Activated CD4-positive, alpha-beta T cell treated with anti-CD3 and anti-CD28 coated beads, Interleukin-2, amount 50 U/mL, for 16 hours (primary cell): Measurements from ENCODE around the gene BNIPL.
A peak's percentile ranks its signal among the peaks of the same experiment; 100 is the strongest.

Source experiments
- DNase-seq: peaks from one replicate; pipeline ENCODE4 v3.0.0-alpha.2; 2020

The BNIPL gene, protein sequence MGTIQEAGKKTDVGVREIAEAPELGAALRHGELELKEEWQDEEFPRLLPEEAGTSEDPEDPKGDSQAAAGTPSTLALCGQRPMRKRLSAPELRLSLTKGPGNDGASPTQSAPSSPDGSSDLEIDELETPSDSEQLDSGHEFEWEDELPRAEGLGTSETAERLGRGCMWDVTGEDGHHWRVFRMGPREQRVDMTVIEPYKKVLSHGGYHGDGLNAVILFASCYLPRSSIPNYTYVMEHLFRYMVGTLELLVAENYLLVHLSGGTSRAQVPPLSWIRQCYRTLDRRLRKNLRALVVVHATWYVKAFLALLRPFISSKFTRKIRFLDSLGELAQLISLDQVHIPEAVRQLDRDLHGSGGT

DNA sequence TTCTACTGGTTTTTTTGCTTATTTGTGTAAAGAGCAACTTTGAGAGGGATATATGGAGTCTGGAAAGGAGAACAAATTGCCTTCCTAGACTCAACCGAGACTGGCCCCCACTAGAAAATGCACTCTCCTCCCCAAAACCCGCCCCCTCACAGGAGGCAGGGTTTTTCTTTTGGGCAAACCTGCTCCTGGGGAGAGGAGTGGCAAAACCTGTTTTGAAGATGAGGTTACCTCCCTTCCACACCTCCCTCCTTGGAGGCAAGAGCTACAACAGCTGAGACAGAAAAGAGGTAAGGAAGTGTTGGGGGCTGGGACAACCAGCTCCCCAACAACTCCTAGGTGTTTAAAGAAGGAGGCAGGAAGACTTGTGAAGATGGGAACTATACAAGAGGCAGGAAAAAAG lies at the start of gene BNIPL:
Gene BNIPL, plus strand, starts transcription at position 231 of the 400 bp plus-strand sequence. Its CDS starts 140 bp downstream, at position 371.
- DNase-seq, result no peak

GRCh38 chr1:150987924-150988323 lies 48.5 kb upstream of the BNIPL start:
- DNase-seq, result no peak

- DNase-seq, result no peak
These were observed 43.8 kb upstream of the BNIPL start for GRCh38 chr1:150992626-150993025.

DNA sequence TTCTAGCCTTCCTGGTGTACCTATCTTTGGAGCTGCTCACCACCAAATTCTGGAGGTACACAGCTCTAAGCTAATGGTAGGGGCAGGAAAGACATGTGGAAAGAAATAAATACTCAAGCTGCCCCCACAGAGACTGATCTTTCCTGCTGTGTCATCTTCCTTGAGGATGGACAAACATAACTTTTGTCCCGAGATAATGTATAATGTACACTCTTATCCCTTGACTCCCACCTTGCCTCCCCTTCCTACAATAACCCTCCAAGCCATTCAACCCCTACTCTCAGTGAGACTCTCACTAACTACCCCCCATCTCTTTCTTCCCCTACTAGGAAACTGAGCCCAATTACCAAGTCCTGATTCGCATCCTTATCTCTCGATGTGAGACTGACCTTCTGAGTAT lies 42.1 kb upstream of the BNIPL start:
- no peak for DNase-seq

DNA sequence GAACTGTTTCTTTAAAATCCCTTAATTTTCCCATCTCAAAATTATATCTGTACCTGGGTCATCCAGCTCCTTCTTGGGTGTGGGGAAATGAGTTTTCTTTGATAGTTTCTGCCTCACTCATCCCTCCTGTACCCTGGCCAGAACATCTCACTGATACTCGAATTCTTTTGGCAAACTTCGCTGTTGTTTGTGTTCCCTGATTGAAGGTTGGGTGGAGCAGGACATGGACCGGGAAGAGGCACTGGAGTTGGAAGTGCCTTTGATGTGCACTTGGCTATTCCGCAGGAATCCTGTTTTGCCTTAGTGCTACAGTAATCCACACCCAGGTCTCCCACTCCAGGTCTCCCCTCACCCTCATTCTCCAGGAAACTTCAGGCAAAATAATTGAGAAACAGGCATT lies 40.9 kb upstream of the BNIPL start:
- DNase-seq, result no peak

- DNase-seq, result peak; percentile 39
These were observed 40.5 kb upstream of the BNIPL start for GRCh38 chr1:150995896-150996295.

DNA sequence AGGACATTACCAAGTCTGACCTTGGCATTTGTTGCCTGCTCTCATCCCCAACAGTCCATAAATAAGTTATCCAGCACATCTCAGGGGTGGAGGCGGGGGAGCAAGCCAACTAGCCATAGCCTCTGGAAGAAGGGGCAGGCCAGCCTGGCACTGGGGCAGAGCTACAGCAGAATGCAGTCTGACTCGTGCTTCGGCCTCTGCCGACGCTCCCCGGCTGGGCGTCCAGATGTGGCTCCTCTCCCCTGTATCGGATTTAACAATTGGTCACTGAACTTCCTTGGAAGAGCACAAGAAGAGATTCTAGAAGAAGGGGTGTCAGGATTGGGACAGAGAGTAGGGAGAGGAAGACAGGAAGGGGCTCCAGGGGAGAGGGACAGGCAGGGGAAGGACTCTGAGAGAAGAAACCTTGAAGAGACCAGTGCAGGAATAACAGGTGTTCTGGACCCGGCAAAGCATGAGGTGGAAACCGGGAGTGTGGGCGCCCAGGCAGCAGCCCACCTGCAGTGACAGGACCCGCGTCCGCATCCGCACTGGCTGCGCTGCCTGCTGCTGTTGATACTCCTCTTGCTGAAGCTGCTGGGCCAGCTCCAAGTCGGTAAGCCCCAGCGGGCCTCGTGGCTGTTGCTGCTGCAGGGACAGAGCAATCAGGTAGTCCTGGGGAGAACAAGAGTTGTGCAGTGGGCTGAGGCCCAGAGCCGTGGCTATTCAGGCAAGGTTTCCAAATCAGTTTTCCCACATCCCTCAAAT lies 39.1 kb upstream of the BNIPL start:
- no peak for DNase-seq

DNA sequence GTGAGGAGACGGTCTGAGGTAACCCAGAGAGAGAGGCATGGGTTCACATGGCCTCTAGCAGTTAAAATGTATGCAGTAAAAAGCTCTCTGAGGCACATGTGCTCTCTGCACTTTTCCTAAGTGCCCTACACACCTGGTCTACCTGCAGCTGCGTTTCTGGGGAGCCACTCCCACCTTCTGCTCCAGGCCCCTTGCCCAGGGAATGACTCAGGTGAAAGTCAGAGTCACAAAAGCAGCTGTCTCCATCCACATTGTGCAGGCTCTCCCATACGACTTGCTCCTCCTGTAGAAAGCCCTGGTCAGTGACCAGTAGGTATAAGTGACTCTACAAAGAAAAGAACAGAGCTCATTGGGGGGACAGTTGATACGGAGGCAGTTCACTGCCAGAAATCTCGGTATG lies 38.4 kb upstream of the BNIPL start:
- DNase-seq, result no peak

GRCh38 chr1:150999051-150999674 lies 37.2 kb upstream of the BNIPL start:
- no peak for DNase-seq

- DNase-seq, result no peak
These were observed 36.5 kb upstream of the BNIPL start for GRCh38 chr1:150999926-151000325.

DNA sequence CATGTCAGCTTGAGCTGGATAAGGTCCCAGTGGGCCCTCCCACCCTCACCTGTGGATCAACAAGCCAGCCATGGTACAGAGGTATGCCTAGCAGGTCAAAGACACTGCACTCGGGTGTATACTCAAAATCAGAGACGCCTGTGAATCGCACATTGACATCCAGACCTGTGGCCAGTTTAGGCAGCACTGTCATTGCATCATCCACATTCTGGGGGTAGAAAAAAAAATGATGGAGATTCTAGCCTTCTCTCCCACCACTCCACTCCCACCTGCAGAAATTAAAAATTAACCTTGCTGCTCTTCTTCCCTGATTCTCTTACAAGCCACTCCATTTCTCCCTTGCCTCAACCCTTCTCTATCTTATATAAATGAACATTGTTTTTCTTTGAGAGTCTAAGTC lies 36.0 kb upstream of the BNIPL start:
- no peak for DNase-seq

DNA sequence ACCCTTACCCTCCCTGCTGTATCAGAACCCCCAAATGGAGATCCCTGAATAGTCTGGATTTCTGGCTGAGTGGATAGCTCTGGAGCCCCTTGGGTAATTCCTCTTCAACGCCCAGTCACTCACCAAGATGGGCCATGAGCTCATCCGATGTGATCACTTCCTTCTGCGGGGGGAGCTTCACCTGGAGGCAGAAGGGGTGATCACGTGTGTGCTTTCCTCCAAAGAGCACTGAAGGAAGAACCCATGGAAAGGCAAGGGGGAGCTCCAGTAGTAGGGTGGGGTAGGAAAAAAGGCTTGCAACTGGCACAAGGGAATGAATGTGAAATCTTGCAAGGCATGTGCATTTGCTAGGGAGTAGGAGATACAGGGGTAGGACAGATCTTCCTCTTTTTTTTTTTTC lies 34.8 kb upstream of the BNIPL start:
- no peak for DNase-seq

- DNase-seq, result no peak
These were observed 34.3 kb upstream of the BNIPL start for GRCh38 chr1:151002051-151002450.

DNA sequence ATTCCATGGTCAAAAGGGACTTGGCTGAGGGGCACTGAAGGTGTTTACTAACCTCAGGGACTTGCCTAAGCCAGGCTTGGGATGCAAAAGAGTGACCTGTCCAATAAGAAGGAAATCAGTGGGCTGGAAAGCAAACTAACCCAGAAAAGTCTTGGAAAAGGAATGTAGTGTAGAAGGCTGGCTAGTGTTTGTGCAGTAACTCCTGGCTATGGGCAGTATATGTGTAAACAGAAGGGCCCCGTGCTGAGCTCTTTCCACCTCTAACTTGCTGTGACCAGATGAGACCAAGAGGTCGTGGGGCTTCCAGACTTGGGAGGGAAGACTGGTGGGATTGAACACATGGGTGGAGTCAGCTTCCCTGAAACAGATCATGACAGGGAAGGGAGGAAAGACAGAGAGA lies 33.8 kb upstream of the BNIPL start:
- no peak for DNase-seq

DNA sequence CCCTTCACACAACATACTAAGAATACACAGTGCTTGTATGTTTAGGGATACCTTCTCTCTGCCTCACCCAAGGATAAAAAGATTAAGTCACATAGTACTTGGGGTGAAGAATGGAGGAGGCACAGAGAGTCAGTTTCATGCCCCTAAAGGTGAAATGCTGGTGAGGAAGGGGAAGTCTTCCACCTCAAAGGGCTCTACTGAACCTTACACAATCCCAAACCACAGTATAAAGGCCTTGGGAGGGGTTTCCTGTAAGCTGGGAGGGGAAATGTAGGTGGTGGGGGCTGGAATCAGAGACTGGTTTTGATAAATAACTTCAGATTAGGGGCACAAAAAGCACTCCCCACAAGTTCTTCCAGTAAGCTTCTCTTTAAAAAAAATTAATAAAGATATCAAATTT lies 33.2 kb upstream of the BNIPL start:
- DNase-seq, result no peak

DNA sequence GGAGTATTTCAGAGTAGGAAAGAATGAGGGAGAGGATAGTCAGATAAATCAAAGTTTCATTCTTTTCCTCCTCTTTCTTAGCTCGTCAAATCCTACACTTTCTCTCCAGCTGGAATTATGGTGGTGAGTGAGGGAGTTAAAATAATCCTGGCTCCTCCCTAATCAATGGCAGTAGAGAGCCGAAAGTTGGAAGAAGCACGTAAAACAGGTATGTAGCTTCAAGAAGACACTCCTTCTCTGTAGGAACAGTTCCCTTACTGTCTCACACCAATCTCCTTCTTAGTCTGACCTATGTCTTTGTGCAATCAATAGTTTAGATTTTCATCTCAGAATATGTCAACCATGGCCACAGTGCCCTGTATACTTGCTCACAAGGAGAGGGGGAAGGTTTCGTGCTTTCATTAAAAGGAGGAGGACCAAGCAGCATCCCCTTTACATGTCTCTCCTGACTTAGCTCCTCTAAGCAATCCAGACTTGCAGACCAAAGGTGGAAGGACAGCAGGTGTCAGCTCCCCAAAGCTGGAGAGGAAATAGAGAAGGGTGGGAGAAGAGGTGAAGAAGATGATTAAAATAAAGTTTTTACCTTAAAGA lies 30.6 kb upstream of the BNIPL start:
- DNase-seq, result no peak

DNA sequence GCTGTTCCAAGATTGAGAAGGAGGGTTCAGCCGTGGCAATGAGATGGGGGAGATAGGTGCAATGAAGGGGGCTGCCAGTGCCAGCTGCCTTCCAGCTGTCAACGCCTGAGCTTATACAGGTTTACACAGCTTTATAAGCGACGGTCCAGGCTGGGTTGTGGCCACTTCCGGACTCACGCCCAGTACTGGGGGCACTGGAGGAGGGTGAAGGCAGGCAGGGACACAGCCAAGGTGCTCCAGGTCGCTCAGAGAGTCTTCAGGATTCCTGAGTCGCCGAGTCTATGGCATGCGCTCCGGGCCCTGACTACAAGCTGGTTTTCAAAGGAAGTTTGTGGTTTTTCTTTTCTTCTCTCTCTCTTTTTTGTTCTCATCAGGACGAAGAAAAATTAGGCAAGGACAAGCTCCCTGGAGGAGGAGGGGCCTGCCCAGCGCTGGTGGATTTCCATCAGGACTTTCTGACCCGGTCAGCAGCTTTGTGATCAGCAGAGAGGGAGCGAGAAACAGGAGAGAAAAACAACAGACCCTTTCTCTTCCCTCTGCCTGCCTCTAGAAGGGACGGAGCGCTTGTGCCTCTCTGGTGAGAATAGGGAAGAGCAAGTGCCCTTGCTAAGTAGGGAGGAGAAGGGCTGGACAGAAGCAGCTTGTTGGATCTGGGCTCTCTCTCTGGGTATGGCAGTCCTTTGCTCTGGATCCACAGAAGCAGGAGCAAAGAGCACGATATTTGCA lies 29.9 kb upstream of the BNIPL start, which contains the start of gene MINDY1:
Gene MINDY1, minus strand, starts transcription at position 576 of the 726 bp plus-strand sequence. CDS start 4,285 bp downstream, outside the sequence.
- peak; percentile 57 for DNase-seq

DNA sequence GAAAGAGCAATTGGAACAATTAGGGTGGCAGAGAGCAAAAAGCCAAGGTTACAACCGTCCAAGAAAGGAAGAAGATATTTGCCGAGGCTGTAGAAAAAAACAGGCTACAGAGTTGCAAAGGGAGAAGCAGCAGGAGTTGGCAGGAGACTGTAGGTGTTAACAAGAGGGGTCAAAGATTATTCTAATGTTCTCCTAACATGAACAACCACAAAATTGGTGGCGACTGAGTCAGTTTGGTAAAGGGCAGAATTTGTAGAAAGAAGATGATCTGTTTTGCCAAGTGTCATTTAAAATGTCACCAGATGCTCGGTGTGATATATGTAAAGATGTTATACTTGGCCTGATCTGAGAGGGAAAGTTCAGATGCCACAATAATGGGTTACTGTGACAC lies 28.5 kb upstream of the BNIPL start:
- DNase-seq, result no peak

- peak; percentile 97 for DNase-seq
These were observed 27.9 kb upstream of the BNIPL start, which contains the start of gene PRUNE1 for GRCh38 chr1:151008244-151009205. TSS of gene PRUNE1 (plus strand) at chr1:151008449. CDS start at chr1:151008633, 184 bp downstream.

DNA sequence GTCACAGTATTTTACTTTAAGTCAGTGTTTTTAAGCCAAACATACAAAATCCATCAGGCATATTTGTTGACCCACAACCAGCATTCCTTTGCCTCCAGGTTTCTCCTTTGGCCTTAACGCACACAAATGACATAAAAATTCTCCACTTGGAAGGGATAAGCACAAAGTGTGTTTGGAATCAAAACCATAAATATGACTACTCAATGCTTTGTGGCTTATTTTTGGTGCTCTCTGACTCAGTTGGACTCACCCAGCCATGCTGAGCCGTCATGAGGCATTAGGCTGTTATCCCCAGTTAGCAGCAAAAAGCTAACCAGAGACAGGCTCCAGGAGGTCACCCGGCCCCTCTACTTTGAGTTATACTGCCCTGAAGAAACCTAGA lies 27.2 kb upstream of the BNIPL start:
- peak; percentile 27 for DNase-seq

GRCh38 chr1:151009674-151010345 lies 26.6 kb upstream of the BNIPL start:
- DNase-seq, result no peak
